Measurements from ENCODE around the gene SOX6.
"Not testable (repeated sequence)": the region's sequence is repeated elsewhere in the genome, so short reads cannot be mapped to it uniquely, and the experiment has no call there.

The SOX6 gene

GRCh38 chr11:15926071-15926470 lies 430.3 kb downstream of the SOX6 start:
- no peak for DNase-seq

DNA sequence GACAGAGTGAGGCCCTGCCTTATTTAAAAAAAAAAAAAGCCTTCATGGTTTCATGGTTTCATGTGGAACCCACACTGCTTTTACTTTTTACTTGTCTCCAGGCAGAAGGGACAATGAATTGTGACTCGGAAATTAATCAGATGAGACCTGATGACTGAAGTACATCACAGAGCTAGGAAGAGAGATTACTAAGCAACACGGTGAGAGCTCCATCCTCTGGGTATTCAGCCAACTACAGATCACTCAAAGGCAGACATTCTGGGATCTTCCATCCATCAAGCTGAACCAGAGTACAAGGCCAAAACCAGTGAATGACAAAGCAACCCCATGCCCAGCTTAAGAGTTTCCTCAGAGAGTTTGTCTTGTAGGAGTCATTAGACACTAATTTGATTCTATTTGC lies 433.2 kb downstream of the SOX6 start:
- DNase-seq = no peak

GRCh38 chr11:15922745-15923144 lies 433.6 kb downstream of the SOX6 start:
- not testable (repeated sequence) for DNase-seq

GRCh38 chr11:15920856-15921629 lies 435.3 kb downstream of the SOX6 start:
- no peak for DNase-seq

DNA sequence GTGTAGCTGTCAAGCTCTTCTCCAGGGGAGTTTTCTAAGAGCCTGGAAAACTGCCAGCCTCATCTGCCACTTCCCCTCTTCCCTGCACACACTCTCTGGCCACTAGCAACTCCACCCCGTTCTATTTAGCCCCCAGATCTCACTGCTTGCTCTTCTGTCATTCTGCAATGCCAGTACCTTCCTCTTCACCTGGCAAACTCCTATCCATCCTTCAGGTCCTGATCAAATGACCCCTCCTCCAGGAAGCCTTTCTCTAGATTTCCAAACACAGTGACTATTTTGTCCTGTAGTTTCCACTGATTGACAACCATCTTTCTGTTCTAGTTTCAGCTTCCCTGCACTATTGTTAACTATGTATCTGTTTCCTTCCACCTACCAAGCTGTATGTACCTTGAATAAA lies 437.7 kb downstream of the SOX6 start:
- DNase-seq = no peak

GRCh38 chr11:15918212-15918611 lies 438.1 kb downstream of the SOX6 start:
- no peak for DNase-seq
